ENCODE measurements around the gene ZNF483.
A peak's percentile ranks its signal among the peaks of the same experiment; 100 is the strongest.
"Not testable (repeated sequence)": the region's sequence is repeated elsewhere in the genome, so short reads cannot be mapped to it uniquely, and the experiment has no call there.

Gene ZNF483

DNA sequence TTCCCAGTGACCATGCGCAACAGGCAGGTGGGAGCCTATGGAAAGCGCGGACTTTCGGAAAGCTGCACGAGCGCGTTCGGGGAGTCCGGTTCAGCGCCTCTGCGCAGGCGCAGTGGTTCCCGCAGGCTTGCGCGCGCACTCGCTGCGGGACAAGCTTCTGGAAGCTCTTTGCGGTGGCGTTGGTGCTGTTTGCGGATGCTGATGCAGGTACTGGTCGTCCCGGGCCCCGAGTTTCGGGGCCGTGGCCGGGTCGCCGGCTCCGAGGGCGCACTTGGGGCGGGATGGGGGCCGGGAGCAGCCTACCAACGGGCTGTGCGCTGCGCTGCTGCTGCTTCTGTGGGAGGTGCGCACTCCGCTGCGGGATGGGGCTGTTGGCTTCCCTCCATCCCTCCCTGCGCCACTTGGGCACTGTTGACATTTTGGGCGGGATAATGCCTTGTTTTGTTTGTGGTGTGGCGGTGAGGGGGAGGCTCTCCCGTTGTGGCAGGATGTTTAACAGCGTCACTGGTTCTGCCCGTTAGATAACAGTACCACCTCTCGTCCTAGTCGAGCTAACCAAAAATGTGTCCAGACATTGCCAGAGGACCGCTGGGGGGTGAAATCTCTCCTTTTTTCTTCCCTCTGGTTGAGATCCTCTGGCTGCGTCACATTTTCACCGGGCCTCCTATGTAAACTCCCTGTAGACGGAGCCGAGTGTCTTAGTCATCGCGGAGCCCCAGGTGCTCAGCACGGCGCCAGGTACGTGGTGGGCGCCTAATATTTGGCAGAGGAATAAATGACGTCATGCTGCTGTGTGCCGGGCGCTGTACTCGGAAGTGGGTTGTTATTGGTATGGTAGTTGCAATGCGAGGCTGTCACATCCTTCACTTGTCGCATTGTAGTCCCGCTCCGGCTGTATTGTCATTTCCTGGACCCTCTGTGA, at the start of gene ZNF483:
ZNF483 (plus strand) TSS at position 124 of the 922 bp plus-strand sequence. CDS start 2,217 bp downstream, outside the sequence.
- peak; percentile 89 for DNase-seq

DNA sequence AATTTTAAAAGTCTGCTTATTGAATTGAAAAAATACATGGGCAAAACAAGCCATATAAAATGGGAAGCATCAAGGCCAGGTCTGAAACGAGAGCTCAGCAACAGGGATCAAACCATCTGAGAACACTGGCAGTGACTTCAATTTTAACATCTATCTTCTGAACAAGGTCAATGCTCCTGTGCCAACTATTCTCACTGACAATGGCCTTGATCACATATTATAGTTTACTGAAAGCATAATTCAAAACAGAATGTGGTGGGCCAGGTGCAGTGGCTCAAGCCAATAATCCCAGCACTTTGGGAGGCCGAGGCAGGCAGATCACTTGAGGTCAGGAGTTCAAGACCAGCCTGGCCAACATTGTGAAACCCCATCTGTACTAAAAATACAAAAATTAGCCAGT, 49.8 kb upstream of the ZNF483 start:
- no peak for DNase-seq

DNA sequence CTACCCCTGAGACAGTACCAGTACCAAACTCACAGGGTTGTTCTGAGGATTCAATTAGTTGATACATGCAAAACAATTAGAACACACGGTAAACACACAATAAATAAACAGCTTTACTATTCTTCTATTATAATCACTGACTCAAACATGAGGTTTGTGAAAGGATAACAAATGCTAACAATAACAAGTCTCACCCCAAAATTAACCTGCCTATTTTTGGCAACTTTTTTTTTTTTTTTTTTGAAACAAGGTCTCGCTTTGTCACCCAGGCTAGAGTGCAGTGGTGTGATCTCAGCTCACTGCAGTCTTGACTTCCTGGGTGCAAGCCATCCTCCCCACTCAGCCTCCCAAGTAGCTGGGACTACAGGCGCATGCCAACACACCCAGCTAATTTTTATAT, 47.3 kb upstream of the ZNF483 start:
- no peak for DNase-seq

DNA sequence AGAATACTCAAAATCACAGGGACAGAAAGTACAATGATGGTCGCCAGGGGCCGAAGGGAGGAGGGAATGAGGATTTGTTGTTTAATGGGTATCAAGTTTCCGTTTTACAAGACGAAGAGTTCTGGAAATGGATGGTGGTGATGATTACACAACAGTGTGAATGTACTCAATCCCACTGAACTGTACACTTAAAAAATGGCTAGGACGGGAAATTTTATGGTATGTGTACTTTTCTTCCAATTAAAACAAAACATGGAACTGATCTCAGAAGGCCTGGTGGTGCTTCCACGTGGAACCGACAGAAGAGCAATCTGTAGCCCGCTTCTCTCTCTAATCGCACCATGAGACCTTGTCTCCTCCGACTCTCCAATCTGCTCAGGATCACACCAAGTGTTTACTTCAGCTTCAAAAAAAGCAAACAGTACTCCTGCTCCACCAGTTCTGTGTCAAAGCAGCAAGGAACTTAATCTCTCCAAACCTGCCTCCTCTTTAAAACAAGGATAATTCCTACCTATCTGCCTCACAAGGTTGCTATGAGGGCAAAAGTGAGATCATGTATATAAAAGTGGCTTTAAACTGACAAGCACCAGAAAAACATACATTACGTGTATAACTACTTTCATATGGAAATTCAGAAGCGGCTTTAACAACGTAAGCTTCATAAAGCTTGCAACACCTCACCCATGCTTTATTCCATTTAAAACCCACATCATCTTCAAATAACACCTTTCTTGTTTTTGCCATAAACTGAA, 42.9 kb upstream of the ZNF483 start:
- no peak for DNase-seq

DNA sequence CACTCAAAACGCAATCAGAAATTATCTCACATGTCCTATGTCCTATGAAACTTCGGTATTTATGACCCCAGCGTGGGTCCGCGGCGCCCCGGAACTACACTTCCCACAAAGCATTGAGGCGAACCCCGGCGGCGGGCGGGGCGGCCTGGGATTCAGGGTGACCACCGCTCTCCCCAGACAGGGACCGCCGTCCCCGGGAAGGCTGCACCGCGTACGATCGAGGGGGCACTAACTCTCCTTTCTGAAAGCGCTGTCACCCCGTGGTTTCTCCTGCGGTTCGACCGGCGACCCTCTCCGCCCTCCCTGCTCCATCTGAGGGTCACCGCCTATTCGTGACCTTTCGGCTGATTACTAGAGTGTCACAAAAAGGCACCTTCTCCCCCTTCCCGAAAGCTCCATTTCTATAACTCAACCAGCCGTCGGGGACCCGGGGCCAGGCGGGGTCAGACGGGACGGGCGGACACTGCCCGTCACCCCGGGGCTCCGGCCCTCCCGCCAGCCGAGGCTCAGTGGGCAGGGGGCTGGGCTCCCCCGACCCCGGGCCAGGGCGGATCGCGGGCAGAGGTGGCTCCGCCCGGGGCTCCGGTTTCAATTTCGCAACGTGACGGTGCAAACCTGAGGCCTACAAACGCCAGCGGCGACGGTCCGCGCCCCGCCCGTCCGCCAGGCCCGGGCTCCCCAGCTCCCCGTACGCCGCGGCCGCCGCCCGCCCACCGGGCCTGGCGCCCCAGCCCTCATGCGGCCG, 42.1 kb upstream of the ZNF483 start:
- peak; percentile 81 for DNase-seq

DNA sequence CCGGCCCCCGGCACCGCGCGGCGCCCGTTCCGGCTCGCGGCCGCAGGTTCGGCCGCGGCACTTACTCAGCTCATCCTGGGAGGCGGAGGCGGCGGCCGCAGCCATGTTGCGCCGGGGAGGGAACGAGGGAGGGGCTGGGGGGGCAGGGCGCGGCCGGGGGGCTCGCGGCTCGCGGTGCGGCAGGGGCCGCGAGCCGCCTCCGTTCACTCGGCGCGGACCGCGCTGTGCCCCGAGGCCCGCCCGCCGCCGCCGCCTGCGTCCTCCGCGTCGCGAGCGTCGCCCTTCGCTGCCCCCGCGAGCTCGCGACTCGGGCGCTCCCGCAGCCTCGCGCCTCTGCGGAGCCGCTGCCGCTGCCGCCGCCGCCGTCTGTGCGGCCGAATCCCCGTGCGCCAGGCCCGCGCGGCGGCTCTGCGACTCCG, 41.5 kb upstream of the ZNF483 start:
- DNase-seq: peak; percentile 67

DNA sequence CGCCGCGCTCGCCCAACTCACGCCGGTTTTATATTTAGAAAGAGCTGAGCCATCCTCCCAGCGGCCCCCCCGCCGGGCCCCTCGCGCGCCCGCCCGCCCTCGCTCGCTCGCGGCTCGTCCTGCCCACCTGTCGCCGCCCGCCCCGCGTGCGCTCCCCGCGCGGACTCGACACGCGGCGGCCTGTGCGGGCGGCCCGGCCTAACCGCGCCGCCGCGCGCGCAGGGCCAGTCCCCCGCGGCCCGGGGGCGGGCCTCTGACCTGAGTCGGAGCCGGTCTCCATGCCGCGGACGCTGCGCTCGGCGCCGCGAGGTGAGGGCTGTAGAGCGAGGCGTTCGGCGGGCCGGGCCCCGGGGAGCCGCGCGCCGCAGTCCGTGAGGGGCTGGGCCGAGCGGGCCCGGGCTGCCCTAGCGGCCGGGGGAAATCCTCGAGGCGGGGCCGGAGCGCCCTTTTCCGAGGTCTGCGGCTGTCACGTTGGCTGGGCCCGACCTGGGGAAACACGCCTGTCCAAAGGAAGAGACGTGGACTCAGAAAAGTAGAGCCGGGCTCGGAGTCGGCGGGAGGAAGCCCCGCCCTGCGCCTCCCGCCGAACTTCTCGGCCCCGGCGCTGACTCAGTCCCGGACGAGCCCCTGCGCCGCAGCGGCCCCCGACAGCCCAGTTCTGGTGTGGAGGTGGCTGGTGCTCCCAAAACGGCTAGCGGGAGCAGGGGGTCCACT, 41.0 kb upstream of the ZNF483 start, which contains the start of gene ECPAS:
ECPAS (minus strand) TSS at position 526 of the 714 bp plus-strand sequence. CDS start 11,465 bp downstream, outside the sequence.
- DNase-seq: peak; percentile 87

DNA sequence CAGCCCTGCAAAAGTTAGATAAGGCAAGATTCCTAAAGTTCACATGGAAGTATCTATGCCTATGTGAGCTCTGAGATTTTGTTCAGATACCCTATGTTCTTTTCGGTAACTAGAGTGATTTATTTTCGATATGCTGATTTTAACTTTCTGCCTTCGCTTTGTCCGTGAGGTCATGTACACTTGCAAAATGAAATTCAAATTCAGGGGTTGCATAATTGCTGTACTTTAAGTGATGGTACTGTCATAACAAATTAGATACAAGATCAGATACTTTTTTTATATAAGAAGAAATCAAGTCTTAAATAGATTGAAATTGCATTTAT, 40.4 kb upstream of the ZNF483 start:
- DNase-seq: no peak

DNA sequence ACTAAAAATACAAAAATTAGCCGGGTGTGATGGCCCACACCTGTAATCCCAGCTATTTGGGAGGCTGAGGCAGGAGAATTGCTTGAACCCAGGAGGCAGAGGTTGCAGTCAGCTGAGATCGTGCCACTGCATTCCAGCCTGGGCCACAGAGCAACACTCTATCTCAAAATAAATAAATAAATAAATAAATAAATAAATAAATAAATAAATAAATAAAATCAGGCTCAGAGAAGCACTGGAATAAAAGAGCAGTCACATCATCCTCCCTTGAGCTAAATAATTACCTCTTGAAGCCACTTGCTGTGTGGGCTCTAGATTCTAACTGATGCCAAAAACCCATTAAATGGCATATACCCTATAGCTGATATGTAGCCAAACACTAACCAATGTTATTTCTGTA, 27.8 kb upstream of the ZNF483 start:
- not testable (repeated sequence) for DNase-seq

DNA sequence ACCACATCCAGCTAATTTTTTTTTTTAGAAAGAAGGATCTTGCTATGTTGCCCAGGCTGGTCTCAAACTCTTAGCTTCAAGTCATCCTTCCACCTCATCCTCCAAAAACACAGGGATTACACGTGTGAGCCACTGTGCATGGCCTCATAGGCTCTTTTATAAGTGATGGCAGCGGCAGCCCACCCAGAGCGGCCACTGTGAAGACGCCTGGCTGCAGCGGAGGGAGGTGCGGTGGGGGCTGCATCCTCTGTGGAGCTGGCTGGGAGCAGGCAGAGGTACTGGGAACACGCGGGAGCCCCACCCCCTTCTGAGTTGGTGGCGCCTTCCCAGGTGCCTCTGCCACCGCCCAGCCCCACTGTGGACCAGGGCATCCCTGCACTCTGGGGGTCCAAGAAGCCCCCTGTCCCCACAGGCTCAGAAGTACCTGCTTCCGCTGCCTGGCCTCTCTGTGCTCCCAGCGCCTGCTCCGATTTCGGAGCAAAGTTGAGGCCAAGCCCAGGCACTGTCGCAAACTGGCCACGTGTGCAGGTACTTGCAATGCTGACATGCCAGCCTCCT, 23.9 kb upstream of the ZNF483 start:
- DNase-seq: no peak

DNA sequence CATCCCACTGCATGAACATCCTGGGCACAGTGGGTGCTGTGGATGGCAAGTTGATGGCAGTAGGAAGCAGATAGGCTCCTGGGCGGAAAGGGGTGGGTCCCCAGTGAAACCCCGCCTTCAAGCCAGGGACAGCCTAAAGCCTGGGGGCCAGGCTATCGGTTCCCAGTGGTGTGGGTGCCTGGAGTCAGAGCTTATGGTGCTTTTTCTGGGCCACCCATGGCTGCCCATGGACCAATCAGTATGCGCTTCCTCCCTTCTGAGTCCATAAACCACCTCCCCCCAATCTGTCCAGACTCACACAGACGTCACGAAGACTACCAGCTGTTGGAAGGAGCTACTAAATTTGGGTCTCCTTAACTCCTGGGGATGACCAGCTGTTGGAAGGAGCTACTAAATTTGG, 23.3 kb upstream of the ZNF483 start:
- no peak for DNase-seq

DNA sequence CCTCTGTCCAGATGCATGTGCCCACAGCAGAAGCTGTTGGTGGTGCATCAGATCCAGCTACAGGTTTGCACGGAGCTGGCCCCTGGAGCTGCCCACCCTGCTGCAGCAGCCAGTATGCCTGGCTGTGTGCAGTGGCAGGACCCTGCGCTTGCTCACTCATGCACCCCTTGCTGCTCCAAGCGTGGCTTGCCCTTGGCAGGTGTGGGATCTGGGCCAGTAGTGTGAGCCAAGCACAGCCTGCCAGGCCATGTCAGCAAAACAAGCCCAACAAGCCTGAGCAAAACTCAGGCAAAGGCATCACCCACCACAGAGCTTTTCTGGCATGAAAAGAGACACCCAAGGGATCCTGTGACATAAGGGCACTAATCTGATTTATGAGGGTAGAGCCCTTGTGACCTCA, 22.5 kb upstream of the ZNF483 start:
- DNase-seq: peak; percentile 32

DNA sequence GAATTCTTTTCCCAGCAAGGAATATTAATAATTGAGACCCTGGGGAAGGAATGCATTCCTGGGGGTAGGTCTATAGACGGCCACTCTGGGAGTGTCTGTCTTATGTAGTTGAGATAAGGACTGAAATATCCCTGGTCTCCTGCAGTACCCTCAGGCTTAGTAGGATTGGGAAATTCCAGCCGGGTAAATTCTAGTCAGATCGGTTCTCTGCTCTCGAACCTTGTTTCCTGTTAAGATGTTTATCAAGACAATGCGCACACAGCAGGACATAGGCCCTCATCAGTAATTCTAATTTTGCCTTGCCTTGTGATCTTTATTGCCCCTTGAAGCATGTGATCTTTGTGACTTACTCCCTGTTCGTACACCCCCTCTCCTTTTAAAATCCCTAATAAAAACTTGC, 13.4 kb upstream of the ZNF483 start:
- DNase-seq: not testable (repeated sequence)

DNA sequence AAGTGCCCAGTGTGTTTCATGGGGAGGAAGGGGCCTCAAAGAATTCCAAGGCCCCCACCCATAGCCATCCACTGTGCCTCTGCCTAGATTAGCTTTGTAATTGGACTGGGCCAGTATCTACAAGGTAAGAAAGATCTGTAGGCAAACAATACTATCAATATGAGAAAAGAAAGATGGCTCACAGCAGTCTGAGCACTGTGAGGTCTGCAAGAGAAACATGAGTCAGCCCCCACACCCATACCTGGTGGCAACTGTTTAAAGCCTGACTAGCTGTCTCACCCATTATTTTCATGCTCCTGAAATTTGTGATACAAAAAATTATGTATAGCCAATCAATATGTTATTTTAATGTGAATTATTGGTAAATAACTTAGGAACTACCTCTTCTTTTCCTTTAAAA, 10.0 kb upstream of the ZNF483 start:
- DNase-seq: no peak

DNA sequence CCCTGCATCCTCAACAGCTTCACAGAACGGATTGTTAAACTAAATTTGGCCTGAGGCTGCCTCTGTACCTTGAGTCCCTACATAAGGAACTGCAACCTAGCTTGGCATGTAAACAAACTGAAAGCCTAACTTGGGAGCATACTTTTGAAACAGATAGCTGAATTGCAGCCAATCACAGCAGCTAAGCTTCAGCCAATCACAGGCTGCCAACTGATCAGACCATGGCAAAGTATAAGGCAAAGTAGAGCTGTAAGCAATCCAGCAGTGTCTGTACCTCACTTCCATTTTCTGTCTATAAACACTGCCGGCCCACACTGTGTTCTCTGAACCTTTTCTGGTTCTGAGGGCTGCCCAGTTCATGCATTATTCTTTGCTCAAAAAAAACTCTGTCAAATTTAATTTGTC, 8.9 kb upstream of the ZNF483 start:
- no peak for DNase-seq

DNA sequence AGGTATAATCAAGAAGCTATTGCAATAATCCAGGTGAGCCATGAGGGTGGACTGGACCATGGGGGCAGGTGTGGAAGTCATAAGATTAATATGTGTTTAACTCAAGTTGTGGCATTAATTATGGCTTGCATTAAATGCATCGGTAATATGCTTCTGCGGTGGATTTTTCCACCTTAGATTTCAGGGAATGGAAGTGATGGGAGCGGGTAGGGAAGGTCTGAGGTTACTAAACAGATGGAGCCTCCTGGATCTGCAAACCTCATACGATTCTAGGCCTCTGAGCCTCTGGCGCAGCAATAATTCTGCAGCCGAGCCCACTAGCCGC, 286 bp upstream of the ZNF483 start:
- DNase-seq: no peak

DNA sequence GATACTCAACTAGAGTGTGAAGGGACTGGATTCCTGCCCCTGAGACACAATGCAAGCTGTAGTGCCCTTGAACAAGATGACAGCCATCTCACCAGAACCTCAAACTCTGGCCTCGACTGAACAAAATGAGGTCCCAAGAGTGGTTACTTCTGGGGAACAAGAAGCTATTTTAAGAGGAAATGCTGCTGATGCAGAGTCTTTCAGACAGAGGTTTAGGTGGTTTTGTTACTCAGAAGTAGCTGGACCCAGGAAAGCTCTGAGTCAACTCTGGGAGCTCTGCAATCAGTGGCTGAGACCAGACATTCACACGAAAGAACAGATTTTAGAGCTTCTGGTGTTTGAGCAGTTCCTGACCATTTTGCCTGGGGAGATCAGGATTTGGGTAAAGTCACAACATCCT, 2.4 kb downstream of the ZNF483 start:
- no peak for DNase-seq

DNA sequence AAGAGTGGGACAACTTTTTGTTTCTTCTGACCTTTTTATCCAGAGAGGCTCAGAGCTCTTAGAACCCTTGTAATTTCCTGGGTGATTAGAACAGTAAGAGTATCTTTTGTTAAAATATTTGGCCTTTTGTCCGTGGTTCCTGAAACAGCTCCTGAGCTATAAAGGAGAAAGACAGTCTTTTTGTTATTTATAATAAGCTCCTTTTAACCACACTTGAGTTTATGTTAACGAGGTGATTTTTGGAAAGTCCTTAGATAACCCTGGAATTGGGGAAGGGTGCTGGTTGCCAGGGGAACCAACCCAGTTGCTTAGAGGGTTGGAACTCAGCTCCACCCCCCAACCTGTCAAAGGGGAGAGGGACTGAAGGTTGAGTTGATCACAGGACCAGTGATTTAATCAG, 4.8 kb downstream of the ZNF483 start:
- no peak for DNase-seq

DNA sequence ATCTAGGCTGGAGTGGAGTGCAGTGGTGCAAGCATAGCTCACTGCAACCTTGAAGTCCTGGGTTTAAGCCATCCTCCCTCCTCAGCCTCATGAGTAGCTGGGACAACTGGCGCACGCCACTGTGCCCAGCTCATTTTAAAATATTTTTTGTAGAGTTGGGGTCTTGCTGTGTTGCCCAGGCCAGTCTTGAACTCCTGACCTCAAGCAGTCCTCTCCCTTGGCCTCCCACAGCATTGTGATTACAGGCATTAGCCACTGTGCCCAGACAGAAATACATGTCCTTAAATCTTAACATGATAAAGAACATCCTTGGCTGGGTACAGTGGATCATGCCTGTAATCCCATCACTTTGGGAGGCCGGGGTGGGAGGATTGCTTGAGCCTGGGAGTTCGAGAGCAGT, 6.7 kb downstream of the ZNF483 start:
- no peak for DNase-seq

DNA sequence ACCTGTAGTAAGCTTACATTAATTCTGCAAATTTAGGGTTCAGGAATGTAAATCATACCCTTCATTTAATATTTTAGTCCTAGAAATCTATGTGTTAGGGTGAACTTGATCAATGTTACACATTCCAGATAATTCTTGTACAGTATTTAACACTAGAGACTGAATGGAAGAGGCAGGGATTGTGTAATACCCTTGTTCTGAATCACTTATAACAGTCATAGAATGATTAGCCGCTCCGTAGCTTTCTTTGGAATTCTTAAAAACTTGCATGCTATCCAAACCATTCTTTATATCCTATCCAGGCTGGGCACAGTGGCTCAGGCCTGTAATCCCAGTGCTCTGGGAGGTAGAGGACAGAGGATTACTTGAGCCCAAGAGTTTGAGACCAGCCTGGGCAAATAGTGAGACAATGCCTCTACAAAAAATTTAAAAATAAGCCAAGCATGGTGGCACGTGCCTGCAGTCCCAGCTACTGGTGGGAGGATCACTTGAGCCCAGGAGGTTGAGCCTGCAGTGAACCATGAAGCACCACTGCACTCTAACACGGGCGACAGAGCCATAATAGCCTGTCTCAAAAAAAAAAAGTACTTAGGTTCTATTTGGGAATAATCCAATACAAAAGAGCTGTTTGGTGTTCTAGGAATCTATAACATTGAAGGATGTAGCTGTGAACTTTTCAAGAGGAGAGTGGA, 8.3 kb downstream of the ZNF483 start:
- DNase-seq: no peak

DNA sequence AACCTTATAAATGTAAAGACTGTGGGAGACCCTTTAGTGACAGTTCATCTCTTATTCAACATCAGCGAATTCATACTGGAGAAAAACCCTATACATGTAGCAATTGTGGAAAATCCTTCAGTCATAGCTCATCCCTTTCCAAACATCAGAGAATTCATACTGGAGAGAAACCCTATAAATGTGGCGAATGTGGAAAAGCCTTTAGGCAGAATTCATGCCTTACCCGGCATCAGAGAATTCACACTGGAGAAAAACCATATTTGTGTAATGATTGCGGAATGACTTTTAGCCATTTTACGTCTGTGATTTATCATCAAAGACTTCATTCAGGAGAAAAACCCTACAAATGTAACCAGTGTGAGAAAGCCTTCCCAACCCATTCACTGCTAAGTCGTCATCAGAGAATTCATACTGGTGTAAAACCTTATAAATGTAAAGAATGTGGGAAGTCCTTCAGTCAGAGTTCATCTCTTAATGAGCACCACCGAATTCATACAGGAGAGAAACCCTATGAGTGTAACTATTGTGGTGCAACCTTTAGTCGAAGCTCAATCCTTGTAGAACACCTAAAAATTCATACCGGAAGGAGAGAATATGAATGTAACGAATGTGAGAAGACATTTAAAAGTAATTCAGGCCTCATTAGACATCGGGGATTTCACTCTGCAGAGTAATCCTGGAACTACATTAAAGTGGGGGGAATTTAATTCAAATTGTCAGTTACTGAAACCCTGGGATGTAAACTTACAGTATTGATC, 17.7 kb downstream of the ZNF483 start:
- DNase-seq: no peak
